Skin of body (tissue), 1 donor: ENCODE measurements around the gene CNGA2. TPM values are rescaled to one million over a fixed set of nuclear protein-coding genes. Genes with fewer than 3 reads are reported as not detected.

Source experiments
- total RNA-seq: library from RNA; depleted of rRNA; stranded (reverse); fragments of >200 nt; gene quantifications from one replicate; pipeline ENCODE4 v1.2.3, GENCODE V29; 2014

The CNGA2 gene
- total RNA-seq, 1 donor from 2014 or later, result not detected

Other genes with a start within 250 kb of the CNGA2 start
- not detected for gene PASD1, start 171.1 kb upstream of the CNGA2 start, total RNA-seq
- gene PRRG3, start 39.3 kb upstream of the CNGA2 start, total RNA-seq, result 13.8 TPM
- gene FATE1, start 18.7 kb upstream of the CNGA2 start, total RNA-seq, result 0.20 TPM
- not detected for gene MAGEA4, start 178.1 kb downstream of the CNGA2 start, total RNA-seq
- gene GABRE, start 239.9 kb downstream of the CNGA2 start, total RNA-seq, result 173 TPM